ENCODE data around the gene CFAP65. TPM values are rescaled to one million over a fixed set of nuclear protein-coding genes. Genes with fewer than 3 reads are reported as not detected.

Gene CFAP65
- total RNA-seq, 4 donors from 2014 or later, result not detected

- TF ChIP-seq EP300 (IDR thresholded peaks at IDR 0.05) (no peak), POLR2AphosphoS5 (IDR thresholded peaks at IDR 0.05) (no peak), POLR2A (IDR thresholded peaks at IDR 0.05) (no peak), CTCF (IDR thresholded peaks at IDR 0.05) (no peak)
- Histone ChIP-seq H3K4me3 (no peak overlapping the region), H3K27ac (no peak overlapping the region), H3K9me3 (no peaks in the 10 kb centered on the region), H3K4me1 (peaks cover 0 to 8% (median 0%) of the 10 kb centered on the region in 3 donors), H3K27me3 (peaks cover 90% of the 10 kb centered on the region), H3K36me3 (no peaks in the 10 kb centered on the region)
- no peak for ATAC-seq
- 71 to 72% methylated on average over 1 to 6 of the region's 8 CpGs for WGBS, 2 donors (ENCODE audit: low coverage in 1 of 2)
Observed at GRCh38 chr2:218954541-218955300, 86.6 kb downstream of the CFAP65 start.

- no peak overlapping the region for H3K4me3 ChIP-seq
- H3K27me3 ChIP-seq, result peaks cover 77% of the 10 kb centered on the region
- ATAC-seq, result no peak
- no peaks in the 10 kb centered on the region for H3K36me3 ChIP-seq
- no peaks in the 10 kb centered on the region for H3K4me1 ChIP-seq
- TF ChIP-seq EP300 (IDR thresholded peaks at IDR 0.05) (no peak), POLR2A (IDR thresholded peaks at IDR 0.05) (no peak), POLR2AphosphoS5 (IDR thresholded peaks at IDR 0.05) (no peak), CTCF (IDR thresholded peaks at IDR 0.05) (no peak)
- no peak overlapping the region for H3K27ac ChIP-seq
- H3K9me3 ChIP-seq, result no peaks in the 10 kb centered on the region
- WGBS, 2 donors (ENCODE audit: low coverage in 1 of 2), result 55% methylated on average over 4 of the region's 18 CpGs; no CpG with 5 or more reads in 1 of the 2 donors
Observed at GRCh38 chr2:218953366-218953954, 87.9 kb downstream of the CFAP65 start.

Small RNA genes within 50 kb of the gene (small RNA-seq; reads per million reads assigned to genes)
- 0 reads per million in 4 donors for gene MIR3131
- 5.1 to 65.2 (median 9.7) reads per million in 4 donors for gene MIR375

Other genes with a start within 250 kb of the CFAP65 start
- gene PRKAG3, start 209.7 kb downstream of the CFAP65 start, total RNA-seq, result not detected
- gene WNT6, start 181.7 kb downstream of the CFAP65 start, total RNA-seq, result 1 to 10 TPM; 1.3 to 4.2 (median 4.0) TPM
- not detected for gene WNT10A, start 160.7 kb downstream of the CFAP65 start, total RNA-seq
- gene CDK5R2, start 81.8 kb downstream of the CFAP65 start, total RNA-seq, result under 1 TPM in 2 of 4 donors, not detected in 2; 0.27 to 0.35 TPM
- not detected for gene FEV, start 56.3 kb downstream of the CFAP65 start, total RNA-seq
- gene CRYBA2, start 48.1 kb downstream of the CFAP65 start, total RNA-seq, result not detected
- gene IHH, start 19.4 kb upstream of the CFAP65 start, total RNA-seq, result under 1 TPM in 1 of 4 donors, not detected in 3; 0.23 TPM
- gene NHEJ1, start 119.3 kb upstream of the CFAP65 start, total RNA-seq, result 10 to 100 TPM; 12.8 to 25.5 (median 17.4) TPM
- 1 to 10 TPM in 1 of 4 donors, under 1 TPM in 2, not detected in 1; 0.23 to 1.1 (median 0.27) TPM for gene SLC23A3, start 128.5 kb upstream of the CFAP65 start, total RNA-seq
- 10 to 100 TPM; 50.6 to 82.0 (median 66.0) TPM for gene CNPPD1, start 135.4 kb upstream of the CFAP65 start, total RNA-seq
- 10 to 100 TPM; 49.8 to 63.7 (median 57.6) TPM for gene RETREG2, start 136.8 kb upstream of the CFAP65 start, total RNA-seq
- 10 to 100 TPM; 34.7 to 44.5 (median 37.6) TPM for gene ZFAND2B, start 165.3 kb upstream of the CFAP65 start, total RNA-seq
- gene ABCB6, start 177.4 kb upstream of the CFAP65 start, total RNA-seq, result 10 to 100 TPM; 11.4 to 19.6 (median 16.8) TPM
- 10 to 100 TPM; 39.8 to 82.6 (median 47.0) TPM for gene ATG9A, start 188.1 kb upstream of the CFAP65 start, total RNA-seq
- gene ANKZF1, start 188.3 kb upstream of the CFAP65 start, total RNA-seq, result 10 to 100 TPM; 24.3 to 48.4 (median 25.1) TPM
- 1 to 10 TPM; 5.9 to 9.7 (median 6.6) TPM for gene GLB1L, start 203.9 kb upstream of the CFAP65 start, total RNA-seq
- 10 to 100 TPM; 10.2 to 14.0 (median 11.6) TPM for gene STK16, start 204.0 kb upstream of the CFAP65 start, total RNA-seq
- gene TUBA4B, start 211.7 kb upstream of the CFAP65 start, total RNA-seq, result not detected
- 10 to 100 TPM; 33.2 to 89.3 (median 56.2) TPM for gene TUBA4A, start 212.4 kb upstream of the CFAP65 start, total RNA-seq
- 10 to 100 TPM; 45.3 to 76.1 (median 54.9) TPM for gene DNAJB2, start 237.8 kb upstream of the CFAP65 start, total RNA-seq

Measured in gastroesophageal sphincter (tissue), 4 donors.